ENCODE measurements around the gene ADAMTS7.
"Not testable (repeated sequence)": the region's sequence is repeated elsewhere in the genome, so short reads cannot be mapped to it uniquely, and the experiment has no call there.

ADAMTS7 gene

GRCh38 chr15:78822514-78822913 lies 11.2 kb upstream of the ADAMTS7 start:
- DNase-seq: no peak

- DNase-seq: no peak
Observed at GRCh38 chr15:78811825-78812183, 540 bp upstream of the ADAMTS7 start.

GRCh38 chr15:78810362-78811123 lies 721 bp downstream of the ADAMTS7 start:
- DNase-seq: no peak

GRCh38 chr15:78810003-78810361 lies 1.3 kb downstream of the ADAMTS7 start:
- no peak for DNase-seq

- no peak for DNase-seq
Observed at GRCh38 chr15:78808550-78808949, 2.7 kb downstream of the ADAMTS7 start.

GRCh38 chr15:78807359-78807758 lies 3.9 kb downstream of the ADAMTS7 start:
- DNase-seq: no peak

GRCh38 chr15:78804391-78804792 lies 6.9 kb downstream of the ADAMTS7 start:
- DNase-seq: no peak

GRCh38 chr15:78800806-78801205 lies 10.5 kb downstream of the ADAMTS7 start:
- DNase-seq: no peak

- no peak for DNase-seq
Observed at GRCh38 chr15:78800189-78800588, 11.1 kb downstream of the ADAMTS7 start.

- DNase-seq: not testable (repeated sequence)
Observed at GRCh38 chr15:78799102-78799501, 12.2 kb downstream of the ADAMTS7 start.

GRCh38 chr15:78798355-78798754 lies 12.9 kb downstream of the ADAMTS7 start:
- DNase-seq: not testable (repeated sequence)

- no peak for DNase-seq
Observed at GRCh38 chr15:78797951-78798350, 13.3 kb downstream of the ADAMTS7 start.

- DNase-seq: no peak
Observed at GRCh38 chr15:78796510-78796909, 14.8 kb downstream of the ADAMTS7 start.

- no peak for DNase-seq
Observed at GRCh38 chr15:78795043-78795442, 16.2 kb downstream of the ADAMTS7 start.

- DNase-seq: not testable (repeated sequence)
Observed at GRCh38 chr15:78794446-78794845, 16.8 kb downstream of the ADAMTS7 start.

- DNase-seq: no peak
Observed at GRCh38 chr15:78791357-78791756, 19.9 kb downstream of the ADAMTS7 start.

GRCh38 chr15:78790027-78790426 lies 21.2 kb downstream of the ADAMTS7 start:
- no peak for DNase-seq

GRCh38 chr15:78789615-78790014 lies 21.6 kb downstream of the ADAMTS7 start:
- no peak for DNase-seq

- DNase-seq: no peak
Observed at GRCh38 chr15:78788016-78788660, 23.1 kb downstream of the ADAMTS7 start.

GRCh38 chr15:78782402-78782801 lies 28.9 kb downstream of the ADAMTS7 start:
- not testable (repeated sequence) for DNase-seq

- not testable (repeated sequence) for DNase-seq
Observed at GRCh38 chr15:78781381-78781780, 29.9 kb downstream of the ADAMTS7 start.

- DNase-seq: not testable (repeated sequence)
Observed at GRCh38 chr15:78779975-78780374, 31.3 kb downstream of the ADAMTS7 start.

GRCh38 chr15:78779176-78779785 lies 32.0 kb downstream of the ADAMTS7 start:
- not testable (repeated sequence) for DNase-seq

- DNase-seq: no peak
Observed at GRCh38 chr15:78778422-78778821, 32.8 kb downstream of the ADAMTS7 start.

All from DMS153 (cell line).